Kidney tubule cell (primary cell): ENCODE results near the gene PDGFB.
"Not testable (repeated sequence)": the region's sequence is repeated elsewhere in the genome, so short reads cannot be mapped to it uniquely, and the experiment has no call there.

Source experiments
- DNase-seq: peaks from one replicate; pipeline ENCODE4 v3.0.0-alpha.2; 2018; ENCODE audit warnings: low spot score

The PDGFB gene

DNA sequence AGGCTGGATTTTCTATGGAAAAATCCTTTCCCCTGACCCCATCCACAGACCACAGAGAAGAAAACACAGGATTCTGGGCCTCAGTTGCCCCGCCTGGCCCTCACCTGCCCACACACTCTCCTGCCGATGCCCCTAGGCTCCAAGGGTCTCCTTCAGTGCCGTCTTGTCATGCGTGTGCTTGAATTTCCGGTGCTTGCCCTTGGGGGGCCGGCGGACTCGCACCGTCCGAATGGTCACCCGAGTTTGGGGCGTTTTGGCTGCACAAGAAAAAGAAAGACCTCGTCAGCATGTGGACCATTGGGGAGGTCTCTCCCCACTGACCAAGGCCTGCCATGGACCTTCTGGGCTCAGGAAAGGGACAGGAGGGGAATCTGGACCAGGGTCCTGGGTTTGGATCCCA, 19.2 kb downstream of the PDGFB start:
- DNase-seq: no peak

DNA sequence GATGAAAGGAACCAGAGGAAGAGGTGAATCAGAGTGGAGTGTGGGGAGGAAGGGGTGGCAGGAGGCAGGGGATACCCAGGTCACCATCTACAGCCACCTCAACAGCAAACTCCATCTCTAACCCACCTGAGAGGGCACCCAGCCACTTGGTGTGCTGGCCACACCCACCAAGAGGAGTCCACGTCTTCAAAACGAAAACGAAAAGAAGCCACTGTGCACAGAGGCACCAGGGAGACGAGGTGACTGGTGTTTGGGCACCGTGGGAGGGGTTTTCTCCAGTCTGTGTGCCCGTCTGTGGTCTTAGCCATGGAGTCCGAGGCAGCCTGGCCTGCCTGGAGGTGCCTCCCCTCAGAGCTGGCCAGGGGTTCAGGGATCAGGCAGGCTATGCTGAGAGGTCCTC, 20.2 kb downstream of the PDGFB start:
- no peak for DNase-seq

DNA sequence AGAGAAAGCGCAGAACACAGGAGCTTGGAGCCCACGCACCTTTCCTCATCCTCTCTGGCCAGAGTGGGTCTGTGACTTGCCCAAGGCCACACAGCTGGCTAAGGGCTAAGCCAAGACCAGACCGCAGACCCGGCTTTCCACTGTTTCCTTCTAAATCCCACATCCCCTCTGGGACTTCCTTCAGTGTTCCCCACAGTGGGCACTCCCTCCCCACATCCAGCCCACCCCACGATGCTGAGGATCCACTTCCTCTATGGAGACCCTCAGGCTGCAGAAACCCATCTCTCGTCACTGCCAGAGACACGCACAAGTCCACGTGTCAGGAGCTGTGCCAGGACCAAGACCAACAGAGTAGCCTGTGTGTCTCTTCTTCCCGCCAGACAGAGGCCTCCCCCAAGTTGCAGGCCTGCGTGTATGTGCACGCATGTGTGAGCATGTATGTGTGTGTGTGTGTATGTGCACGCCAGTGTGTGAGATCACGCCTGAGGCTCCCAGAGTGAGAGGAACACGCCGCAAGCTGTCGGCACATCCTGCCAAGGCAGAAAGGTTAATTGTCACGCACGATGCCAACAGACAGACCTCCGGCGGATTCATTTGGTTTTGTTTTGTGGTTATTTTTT, 21.6 kb downstream of the PDGFB start:
- DNase-seq: no peak

DNA sequence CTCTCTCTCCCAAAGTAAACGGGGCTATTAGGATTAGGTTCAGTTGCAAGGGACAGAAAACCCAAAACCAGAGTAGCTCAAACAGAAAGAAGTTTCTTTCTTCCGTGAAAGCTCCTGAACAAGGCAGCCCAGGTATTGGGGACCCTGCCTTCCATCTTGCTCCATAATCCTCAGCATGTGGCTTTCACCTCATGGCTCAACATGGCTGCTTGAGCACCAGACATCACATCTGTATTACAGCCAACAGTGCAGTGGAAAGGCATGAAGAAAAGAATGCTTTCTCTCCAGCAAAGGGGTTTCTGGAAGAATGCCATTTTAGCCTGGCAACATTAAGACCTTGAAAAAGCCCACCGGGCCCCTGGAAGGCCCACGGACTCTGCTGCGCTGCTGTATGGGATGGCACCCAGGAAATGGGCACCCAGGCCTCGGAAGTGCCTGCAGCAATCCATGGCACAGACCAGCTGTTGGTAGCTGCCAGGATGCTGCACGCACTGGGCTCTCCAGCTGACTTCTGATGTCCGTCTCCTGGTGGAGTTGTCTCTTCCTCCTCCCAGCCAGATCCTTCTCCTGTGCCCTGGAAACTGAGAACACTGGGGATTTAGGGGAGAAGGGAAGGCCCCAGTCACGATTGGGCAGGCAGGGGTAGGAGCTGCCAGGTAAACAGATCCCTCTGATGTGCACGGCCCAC, 22.6 kb downstream of the PDGFB start:
- no peak for DNase-seq

DNA sequence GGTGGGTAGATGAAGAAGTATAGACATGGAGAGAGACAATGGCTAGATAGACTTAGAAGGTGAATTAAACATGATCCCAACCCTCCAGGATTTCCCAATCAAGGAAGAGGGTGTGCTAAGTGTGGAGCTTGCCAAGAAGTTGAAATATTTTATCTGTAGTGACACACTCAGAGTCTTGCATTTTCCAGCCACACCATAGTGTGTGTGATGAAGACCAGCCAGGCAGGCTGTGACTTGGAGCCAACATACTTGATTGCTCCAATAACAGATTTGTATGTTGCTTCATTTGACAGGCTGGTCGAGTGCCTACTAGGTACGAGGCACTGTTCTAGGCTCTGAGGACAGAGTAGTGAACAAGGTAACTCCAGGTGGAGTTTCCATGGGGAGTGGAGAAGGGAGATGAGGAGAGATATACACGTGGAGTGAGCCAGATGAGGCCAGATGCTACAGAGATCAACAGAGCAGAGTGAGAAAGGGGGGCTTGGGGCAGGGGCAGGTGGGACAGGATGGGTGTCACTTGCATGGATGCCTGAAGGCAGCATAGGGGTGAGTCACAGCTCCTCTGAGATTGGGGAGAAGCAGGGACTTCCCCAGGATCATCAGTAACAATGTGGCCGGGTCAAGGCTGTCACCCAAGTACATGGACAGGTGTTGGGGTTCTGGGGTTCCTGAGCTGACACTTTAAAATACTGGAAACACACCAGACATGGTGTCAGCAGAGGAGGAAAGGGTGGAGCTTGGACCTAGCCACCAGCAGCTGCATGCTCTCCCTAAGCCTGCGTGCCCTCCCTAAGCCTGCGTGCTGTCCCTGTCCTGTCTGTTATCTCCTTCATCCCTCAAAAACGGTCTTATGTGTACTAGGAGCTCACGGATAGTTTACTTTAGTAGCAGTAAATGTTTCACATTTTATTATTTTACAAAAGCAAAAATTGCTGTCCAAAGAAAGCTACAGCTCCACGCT, 23.6 kb downstream of the PDGFB start:
- peak; percentile 57 for DNase-seq

DNA sequence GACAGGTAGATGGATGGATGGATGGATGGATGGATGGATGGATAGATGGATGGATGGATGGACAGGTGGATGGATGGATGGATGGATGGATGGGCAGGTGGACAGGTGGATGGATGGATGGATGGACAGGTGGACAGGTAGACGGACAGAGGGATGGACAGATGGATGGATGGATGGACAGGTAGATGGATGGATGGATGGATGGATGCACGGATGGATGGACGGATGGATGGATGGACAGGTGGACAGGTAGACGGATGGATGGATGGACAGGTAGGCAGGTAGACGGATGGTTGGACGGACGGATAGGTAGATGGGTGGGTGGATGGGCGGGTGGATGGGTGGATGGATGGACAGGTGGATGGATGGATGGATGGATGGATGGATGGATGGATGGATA, 24.3 kb downstream of the PDGFB start:
- no peak for DNase-seq

DNA sequence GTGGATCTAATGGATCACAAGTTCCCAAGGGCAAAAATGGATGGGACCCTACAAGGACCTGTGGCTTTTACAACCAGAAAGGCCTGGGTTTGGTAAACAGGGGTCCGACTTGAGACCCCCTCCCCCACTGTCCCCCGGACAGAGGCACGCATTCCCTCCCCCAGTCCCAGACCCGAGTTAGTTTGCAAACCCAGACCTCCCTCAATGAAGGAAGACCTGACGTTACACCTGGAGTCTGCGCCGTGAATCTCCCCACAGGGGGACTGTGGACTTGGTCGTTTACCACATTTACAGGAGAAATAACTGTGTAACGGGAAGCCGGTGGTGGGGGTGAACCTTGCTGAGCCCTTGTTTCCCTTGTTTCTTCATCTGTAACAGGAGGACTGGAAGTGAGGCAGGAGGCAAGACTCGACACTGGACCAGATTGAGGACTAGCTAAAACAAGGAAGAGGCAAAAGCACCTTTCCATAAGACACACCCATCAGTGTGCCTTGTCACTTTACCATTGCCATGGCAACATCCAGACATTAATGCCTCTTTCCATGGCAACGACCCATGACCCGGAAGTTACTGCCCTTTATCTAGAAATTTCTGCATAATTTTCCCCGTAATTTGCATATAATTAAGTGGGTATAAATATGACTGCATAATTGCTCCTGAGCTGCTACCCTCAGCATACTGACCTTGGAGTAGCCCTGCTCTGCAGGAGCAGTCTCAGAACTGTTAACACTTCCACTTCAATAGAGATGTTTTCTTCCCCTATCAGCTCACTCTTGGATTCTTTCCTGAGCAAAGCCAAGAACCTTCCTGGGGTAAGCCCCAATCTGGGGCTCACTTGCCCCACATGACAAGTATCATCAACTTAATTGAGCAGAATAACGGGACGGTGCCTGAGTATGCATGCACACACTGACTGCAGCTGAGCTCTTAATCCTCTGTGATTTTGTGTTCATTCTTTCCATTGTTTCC, 25.4 kb downstream of the PDGFB start:
- peak; percentile 70 for DNase-seq

DNA sequence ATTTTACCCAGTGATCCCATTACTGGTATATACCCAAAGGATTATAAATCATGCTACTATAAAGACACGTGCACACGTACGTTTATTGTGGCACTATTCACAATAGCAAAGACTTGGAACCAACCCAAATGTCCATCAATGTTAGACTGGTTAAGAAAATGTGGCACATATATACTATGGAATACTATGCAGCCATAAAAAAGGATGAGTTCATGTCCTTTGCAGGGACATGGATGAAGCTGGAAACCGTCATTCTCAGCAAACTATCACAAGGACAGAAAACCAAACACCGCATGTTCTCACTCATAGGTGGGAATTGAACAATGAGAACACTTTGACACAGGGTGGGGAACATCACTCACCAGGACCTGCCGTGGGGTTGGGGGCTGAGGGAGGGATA, 26.4 kb downstream of the PDGFB start:
- not testable (repeated sequence) for DNase-seq

DNA sequence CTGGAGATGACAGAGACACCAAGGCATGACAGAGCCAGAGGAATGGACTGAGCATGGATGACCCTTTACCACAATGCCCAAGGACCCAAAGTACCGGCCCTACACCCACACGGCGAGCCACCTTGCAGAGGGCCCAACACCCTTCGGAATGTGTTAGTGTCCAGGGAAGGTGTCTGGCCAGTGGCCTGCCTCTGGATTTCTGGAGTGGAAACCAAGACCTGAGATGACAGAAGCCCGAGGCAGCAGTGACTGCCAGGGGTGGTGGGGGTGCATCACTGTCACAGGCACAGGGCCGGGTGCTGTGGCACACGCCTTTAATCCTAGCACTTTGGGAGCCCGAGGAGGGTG, 28.7 kb downstream of the PDGFB start:
- no peak for DNase-seq

DNA sequence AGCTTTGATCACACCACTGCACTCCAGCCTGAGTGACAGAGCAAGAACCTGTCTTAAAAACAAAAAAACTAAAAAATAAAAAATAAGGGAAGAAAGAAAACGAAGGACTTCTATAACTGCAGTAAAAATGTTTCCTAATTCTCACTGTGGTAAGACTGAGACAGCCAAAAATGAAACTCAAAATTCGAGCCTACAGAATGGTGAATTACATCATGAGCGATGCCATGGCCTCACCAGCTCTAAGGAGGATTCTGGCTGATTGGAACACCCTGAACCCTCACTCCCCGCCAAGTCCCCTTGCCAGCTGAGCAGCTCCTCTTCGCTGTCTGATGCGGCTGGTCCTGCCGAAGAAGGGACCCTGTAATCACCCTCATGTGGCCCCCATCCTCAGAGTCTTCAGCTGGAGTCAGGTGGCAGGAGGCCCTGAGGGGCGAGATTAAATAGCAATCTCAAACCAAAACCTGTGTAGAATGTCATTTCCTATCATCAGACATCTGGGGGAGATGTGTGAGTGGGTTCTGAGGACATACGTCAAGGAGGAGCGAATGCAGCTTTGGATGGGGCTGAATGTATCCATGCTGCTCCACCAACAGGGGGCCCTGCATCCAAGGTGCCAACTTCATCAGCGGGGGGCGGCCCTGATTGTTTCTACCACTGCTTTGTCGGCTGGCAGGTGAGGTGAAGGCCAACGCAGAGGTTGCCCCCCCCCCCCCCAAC, 29.2 kb downstream of the PDGFB start:
- no peak for DNase-seq

DNA sequence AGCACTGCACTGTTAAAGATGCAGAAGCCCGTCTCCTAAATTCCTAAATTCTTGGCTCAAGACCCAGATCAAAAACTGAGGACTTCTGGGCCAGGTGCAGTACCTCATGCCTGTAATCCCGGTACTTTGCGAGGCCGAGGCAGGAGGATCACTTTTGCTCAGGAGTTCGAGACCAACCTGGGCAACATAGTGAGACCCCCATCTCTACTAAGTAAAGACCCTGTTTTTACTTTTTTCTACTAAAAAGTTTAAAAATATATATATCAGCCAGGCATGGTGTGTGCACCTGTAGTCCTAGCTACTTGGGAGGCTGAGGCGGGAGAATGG, 29.7 kb downstream of the PDGFB start:
- DNase-seq: no peak

DNA sequence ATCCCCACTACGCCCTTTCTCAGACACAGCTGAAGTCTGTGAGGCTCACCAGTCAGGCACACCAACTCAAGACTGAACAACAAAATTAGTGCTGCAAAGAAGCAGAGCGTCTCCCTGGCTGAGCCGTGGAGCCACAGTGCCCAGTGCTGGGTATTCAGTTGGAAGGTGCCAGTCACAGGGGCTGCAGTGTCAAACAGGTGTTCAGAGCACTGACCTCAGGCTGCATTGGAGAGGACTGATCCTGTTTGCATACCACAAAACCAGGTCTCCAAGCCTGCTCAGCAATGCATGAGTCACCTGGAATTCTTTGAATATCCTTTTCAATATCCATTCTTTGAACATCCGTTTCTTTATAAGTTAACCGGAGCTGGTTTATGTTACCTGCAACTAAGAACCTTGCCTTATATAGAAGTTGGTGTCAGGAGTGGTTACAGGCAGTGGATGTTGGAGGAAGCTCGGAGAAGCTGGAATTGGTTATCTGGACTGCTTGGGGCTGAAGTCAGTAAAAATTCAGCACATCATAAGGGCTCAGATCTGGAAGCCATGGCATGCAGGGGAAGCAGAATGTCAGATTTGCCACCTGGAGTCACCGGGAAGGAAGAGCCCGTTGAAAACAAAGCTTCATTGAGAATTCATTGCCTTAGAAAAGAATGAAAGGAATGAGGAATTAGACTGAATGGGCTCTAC, 30.3 kb downstream of the PDGFB start:
- DNase-seq: peak; percentile 97

DNA sequence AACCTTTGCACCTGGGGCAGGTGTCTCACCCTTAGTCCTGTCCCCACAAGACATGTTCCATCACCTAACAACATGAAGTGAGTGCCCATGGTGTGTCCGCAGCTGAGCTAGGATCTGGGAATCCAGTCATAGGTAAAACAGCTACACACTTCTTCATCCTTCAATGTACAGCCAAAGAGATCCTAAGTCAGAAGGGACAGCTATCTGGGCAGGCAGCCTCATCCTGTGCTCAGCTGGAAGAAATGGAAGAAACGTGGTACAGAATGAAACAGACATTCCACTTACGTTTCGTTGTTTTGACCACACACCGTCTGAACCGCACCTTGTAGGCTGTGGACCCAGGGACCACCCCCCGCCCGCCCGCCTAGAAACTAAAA, 30.8 kb downstream of the PDGFB start:
- DNase-seq: no peak

DNA sequence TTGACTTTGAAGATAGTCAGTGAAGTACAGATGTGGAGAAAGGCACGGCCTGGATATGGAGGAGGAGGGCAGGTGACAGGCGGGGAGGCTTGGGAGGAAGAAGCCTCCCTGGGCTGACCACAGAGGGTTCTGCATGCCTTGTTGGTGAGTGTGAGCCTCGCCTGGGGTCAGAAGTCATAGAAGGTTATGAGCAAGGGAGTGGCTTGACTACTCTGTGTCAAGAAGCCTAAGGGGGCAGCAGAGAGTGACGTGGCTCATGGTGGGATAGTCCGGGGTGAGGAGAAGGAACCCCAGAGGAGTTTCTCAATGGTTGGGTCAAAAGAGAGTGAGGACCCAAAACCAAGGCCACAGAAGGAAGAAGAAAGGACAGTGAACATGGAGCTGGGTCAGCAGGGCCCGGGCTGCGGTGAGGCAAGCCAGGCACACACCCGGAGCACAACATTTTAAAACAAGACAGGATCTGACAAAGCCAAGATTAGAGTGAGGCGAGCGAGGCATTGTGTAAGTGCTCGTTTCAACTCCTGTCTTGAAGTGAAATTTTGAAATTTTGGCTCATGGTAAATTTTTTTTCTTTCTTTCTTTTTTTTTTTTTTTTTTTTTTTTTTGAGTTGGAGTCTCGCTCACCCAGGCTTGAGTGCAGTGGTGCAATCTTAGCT, 31.9 kb downstream of the PDGFB start:
- peak; percentile 95 for DNase-seq

DNA sequence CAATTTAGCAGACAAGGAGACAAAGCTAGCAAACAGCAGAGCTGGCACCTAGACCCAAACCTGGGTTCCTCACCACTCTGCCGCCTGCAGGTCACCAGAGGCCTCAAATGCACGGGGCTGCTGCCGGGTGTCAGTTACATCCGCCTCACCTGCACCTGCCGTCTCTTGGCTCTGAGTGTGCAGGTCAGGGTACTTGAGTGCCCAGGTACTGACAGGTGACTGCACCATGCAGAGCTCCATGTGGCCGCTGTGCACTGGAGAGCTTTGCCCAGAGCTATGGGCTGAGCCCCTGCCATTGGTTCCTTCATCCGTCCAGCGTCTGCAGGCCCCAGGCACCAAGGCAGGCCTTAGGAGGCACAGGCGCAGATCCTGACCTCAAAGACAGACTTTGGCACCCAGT, 35.0 kb downstream of the PDGFB start:
- no peak for DNase-seq

DNA sequence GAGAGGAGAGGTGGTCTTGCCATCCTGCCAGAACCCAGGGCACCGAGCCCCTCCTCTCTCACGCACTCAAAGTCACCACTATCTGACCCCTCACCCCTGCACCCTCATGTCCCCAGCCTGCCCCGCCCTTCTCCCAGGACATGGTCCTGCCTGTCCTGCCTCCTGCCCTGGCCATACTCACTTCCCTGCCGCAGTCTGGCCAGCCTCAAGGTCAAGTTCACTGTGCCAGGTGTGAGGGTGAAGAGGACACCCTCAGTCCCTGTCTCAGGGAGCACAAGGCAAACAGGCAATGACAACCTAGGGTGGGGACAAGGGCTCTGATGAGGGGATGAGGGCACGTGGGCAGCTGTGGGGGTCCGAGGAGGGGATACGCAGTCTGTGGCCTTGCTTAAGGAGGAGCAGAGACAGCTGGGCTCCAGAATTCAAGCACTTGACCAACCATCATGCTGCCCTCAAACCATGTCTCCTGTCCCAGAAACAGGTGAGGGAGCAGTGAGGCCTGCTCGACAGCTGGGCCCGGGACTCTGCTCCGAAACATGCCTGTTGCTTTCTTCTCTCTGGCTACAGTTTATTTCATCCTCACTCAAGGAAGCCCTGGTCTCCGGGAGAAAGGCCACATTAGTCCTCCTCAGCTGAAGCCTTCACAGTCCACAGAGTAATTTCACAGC, 36.6 kb downstream of the PDGFB start:
- DNase-seq: no peak

DNA sequence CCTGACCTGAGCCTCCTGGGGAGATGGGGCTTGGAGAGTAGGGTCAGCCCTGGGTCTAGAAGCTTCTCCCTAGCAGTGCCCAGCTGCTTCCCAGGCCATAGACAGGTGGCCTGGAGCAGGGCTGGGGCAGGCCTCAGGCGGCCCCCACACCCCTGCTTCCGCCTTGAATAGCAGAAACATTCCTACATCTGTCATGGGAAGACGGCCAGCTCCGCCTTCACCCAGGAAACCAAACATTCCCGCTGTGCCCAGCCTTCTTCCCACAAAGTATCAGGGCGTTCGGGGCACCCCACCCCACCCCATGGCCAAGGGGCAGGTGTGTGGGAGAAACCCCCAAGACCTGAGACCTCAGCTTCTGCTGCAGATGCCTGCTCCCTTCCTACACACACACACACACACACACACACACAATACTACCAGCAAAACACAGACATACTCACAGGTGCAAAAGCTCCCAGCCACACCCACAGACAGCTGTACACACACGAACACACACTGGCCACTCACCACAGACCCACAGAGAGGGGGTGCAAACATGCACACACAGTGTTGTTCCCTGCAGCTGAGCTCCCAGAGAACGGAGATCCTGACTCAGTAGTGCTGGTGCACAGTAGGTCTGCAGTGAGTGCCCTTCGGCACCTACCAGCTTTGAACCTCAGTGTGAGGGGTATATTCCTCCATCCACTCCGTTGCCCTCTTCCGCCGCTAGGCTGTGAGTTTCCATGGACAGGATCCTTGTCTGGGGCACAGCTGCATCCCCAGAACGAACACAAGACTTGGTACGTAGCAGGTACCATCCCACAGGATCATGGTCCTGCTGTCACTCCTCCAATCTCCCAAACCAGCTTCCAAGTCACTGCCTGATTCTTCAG, 37.4 kb downstream of the PDGFB start:
- DNase-seq: peak; percentile 45

DNA sequence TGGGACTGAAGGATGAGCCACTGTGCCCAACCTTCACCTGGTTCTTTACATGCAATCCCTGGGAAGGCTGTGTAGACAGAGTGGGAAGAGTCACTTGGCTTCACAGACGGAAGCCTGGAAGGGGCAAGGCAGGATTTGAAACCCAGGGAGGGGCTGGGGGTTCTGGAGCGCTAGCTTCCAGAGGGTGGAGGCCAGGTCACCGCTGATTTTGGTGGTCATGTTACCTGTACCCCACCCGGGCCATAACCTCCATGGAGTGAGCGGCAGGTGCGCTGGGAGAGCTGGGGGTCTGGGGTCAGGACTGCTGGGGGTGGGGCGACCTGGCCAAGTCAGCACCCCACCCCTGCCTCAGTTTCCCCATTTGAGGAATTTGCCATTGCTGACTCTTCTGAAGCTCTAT, 38.3 kb downstream of the PDGFB start:
- no peak for DNase-seq
